ENCODE results near the gene CAPN9.
A peak's percentile ranks its signal among the peaks of the same experiment; 100 is the strongest.

The CAPN9 gene

GRCh38 chr1:230749150-230749549 is 2.0 kb downstream of the CAPN9 start:
- Histone ChIP-seq H3K36me3 (ENCODE audit: insufficient read depth, low read length) (no peaks in the 10 kb centered on the region), H3K9ac (ENCODE audit: insufficient read length) (no peak overlapping the region), H3K27ac (no peak overlapping the region), H3K4me3 (no peak overlapping the region), H3K9me3 (ENCODE audit: low read depth, low read length) (no peaks in the 10 kb centered on the region)
- DNase-seq (ENCODE audit: low read depth, low spot score) = no peak
- TF ChIP-seq EZH2 (IDR thresholded peaks at IDR 0.05) = no peak
- no peak for TF ChIP-seq FOXP2 (optimal IDR thresholded peaks at IDR 0.05; ENCODE audit: control extremely low read depth, extremely low read length, insufficient read depth)
- TF ChIP-seq POLR2AphosphoS5 (IDR thresholded peaks at IDR 0.05; ENCODE audit: borderline replicate concordance, low read depth, low read length) = no peak

GRCh38 chr1:230749635-230750034 is 2.4 kb downstream of the CAPN9 start:
- TF ChIP-seq FOXP2 (optimal IDR thresholded peaks at IDR 0.05; ENCODE audit: control extremely low read depth, extremely low read length, insufficient read depth) = no peak
- no peak for TF ChIP-seq EZH2 (IDR thresholded peaks at IDR 0.05)
- no peak for TF ChIP-seq POLR2AphosphoS5 (IDR thresholded peaks at IDR 0.05; ENCODE audit: borderline replicate concordance, low read depth, low read length)
- H3K36me3 ChIP-seq (ENCODE audit: insufficient read depth, low read length) = no peaks in the 10 kb centered on the region
- H3K27ac ChIP-seq = no peak overlapping the region
- H3K9me3 ChIP-seq (ENCODE audit: low read depth, low read length) = no peaks in the 10 kb centered on the region
- H3K9ac ChIP-seq (ENCODE audit: insufficient read length) = no peak overlapping the region
- no peak overlapping the region for H3K4me3 ChIP-seq
- no peak for DNase-seq (ENCODE audit: low read depth, low spot score)

DNA sequence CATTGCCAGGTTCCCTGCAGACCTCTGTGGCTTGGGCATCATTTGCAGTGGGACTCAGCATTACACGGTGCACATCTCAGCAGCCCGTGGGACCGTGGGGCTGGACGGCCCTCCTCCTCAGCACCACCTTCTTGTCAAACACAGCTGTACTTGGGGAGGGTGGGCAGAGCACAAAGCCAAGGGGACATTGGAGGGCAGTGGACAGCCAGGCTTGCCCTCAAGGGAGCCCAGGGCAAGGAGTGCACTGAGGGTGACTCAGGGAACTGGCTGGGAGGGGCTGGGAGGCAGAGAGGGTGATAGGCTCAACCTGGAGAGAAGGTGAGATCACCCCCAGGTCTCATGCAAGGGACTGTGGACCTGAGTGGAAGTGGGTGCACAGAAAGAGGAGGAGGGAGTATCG is 3.4 kb downstream of the CAPN9 start:
- TF ChIP-seq FOXP2 (optimal IDR thresholded peaks at IDR 0.05; ENCODE audit: control extremely low read depth, extremely low read length, insufficient read depth) = no peak
- no peak for TF ChIP-seq POLR2AphosphoS5 (IDR thresholded peaks at IDR 0.05; ENCODE audit: borderline replicate concordance, low read depth, low read length)
- TF ChIP-seq EZH2 (IDR thresholded peaks at IDR 0.05) = no peak
- H3K4me3 ChIP-seq = no peak overlapping the region
- H3K27ac ChIP-seq = no peak overlapping the region
- H3K36me3 ChIP-seq (ENCODE audit: insufficient read depth, low read length) = no peaks in the 10 kb centered on the region
- no peak for DNase-seq (ENCODE audit: low read depth, low spot score)
- H3K9me3 ChIP-seq (ENCODE audit: low read depth, low read length) = no peaks in the 10 kb centered on the region
- H3K9ac ChIP-seq (ENCODE audit: insufficient read length) = no peak overlapping the region

DNA sequence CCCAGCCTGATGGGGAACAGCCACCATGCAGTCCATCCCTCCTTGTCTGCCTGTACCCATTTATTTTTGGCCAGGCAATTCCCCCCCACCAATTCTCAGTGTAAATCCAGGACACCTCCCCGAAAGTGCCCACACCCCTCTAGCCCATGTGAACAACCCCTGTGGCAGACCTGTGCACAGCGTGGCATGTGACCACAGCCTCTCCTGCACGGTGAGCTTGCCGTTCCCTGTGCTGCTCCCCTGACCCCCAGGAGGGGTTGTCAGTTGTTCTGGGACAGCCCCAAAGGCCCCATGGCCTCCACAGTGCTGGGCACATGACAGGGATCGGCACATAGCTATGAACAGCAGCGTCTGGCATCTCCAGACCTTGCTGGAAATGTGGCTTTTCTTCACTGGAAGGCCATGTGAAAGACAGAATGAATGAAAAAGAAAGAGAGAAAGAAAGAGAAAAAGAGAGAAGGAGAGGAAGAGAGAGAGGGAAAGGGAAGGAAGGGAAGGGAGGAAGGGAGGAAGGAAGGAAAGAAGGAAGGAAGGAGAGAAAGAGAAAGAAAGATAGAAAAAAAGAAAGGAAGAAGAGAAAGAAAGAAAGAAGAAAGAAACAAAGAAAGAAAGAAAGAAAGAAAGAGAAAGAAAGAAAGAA is 3.9 kb downstream of the CAPN9 start:
- Histone ChIP-seq H3K36me3 (ENCODE audit: insufficient read depth, low read length) (no peaks in the 10 kb centered on the region), H3K27ac (no peak overlapping the region), H3K4me3 (no peak overlapping the region), H3K9ac (ENCODE audit: insufficient read length) (no peak overlapping the region), H3K9me3 (ENCODE audit: low read depth, low read length) (no peaks in the 10 kb centered on the region)
- TF ChIP-seq FOXP2 (optimal IDR thresholded peaks at IDR 0.05; ENCODE audit: control extremely low read depth, extremely low read length, insufficient read depth) = no peak
- DNase-seq (ENCODE audit: low read depth, low spot score) = no peak

DNA sequence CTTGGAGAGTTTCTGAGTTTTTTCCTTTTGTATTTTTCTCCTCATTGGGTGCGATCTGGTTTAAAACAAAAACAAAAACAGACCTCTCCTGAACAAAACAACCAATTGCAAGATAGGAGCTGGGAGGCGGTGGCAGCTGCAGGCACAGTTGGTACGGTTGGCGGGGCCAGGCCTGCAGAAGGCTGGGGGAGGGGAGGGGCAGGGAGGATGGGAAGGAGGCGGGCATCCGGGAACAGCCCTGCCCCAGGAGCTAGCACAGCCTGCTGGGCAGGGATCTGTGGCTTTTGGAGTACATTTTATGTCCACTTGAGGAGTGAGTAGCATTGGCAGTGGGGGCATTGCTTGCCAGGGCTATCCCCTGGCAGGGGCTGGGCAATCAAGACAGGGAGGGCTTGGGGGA is 5.2 kb downstream of the CAPN9 start:
- Histone ChIP-seq H3K9ac (ENCODE audit: insufficient read length) (no peak overlapping the region), H3K36me3 (ENCODE audit: insufficient read depth, low read length) (no peaks in the 10 kb centered on the region), H3K9me3 (ENCODE audit: low read depth, low read length) (no peaks in the 10 kb centered on the region), H3K4me3 (no peak overlapping the region), H3K27ac (no peak overlapping the region)
- no peak for DNase-seq (ENCODE audit: low read depth, low spot score)
- TF ChIP-seq FOXP2 (optimal IDR thresholded peaks at IDR 0.05; ENCODE audit: control extremely low read depth, extremely low read length, insufficient read depth) (no peak), EZH2 (IDR thresholded peaks at IDR 0.05) (no peak), POLR2AphosphoS5 (IDR thresholded peaks at IDR 0.05; ENCODE audit: borderline replicate concordance, low read depth, low read length) (no peak)

- H3K27ac ChIP-seq = peak overlapping the region; percentile 90
- H3K4me3 ChIP-seq = no peak overlapping the region
- H3K9ac ChIP-seq (ENCODE audit: insufficient read length) = peak overlapping the region; percentile 65
- H3K36me3 ChIP-seq (ENCODE audit: insufficient read depth, low read length) = no peaks in the 10 kb centered on the region
- TF ChIP-seq EZH2 (IDR thresholded peaks at IDR 0.05) (no peak), POLR2AphosphoS5 (IDR thresholded peaks at IDR 0.05; ENCODE audit: borderline replicate concordance, low read depth, low read length) (no peak), FOXP2 (optimal IDR thresholded peaks at IDR 0.05; ENCODE audit: control extremely low read depth, extremely low read length, insufficient read depth) (no peak)
- DNase-seq (ENCODE audit: low read depth, low spot score) = no peak
- H3K9me3 ChIP-seq (ENCODE audit: low read depth, low read length) = no peaks in the 10 kb centered on the region
Measured at GRCh38 chr1:230753191-230753585, 6.0 kb downstream of the CAPN9 start.

- Histone ChIP-seq H3K9ac (ENCODE audit: insufficient read length) (peak overlapping the region; percentile 65), H3K27ac (peak overlapping the region; percentile 90), H3K9me3 (ENCODE audit: low read depth, low read length) (no peaks in the 10 kb centered on the region), H3K4me3 (peak overlapping the region; percentile 53; the same call in 1 of the 2 replicates), H3K36me3 (ENCODE audit: insufficient read depth, low read length) (no peaks in the 10 kb centered on the region)
- peak; percentile 3 for DNase-seq (ENCODE audit: low read depth, low spot score)
- TF ChIP-seq EZH2 (IDR thresholded peaks at IDR 0.05) = no peak
- TF ChIP-seq POLR2AphosphoS5 (IDR thresholded peaks at IDR 0.05; ENCODE audit: borderline replicate concordance, low read depth, low read length) = peak; percentile 60; the same call in 1 of the 2 replicates
Measured at GRCh38 chr1:230753586-230754251, 6.5 kb downstream of the CAPN9 start.

DNA sequence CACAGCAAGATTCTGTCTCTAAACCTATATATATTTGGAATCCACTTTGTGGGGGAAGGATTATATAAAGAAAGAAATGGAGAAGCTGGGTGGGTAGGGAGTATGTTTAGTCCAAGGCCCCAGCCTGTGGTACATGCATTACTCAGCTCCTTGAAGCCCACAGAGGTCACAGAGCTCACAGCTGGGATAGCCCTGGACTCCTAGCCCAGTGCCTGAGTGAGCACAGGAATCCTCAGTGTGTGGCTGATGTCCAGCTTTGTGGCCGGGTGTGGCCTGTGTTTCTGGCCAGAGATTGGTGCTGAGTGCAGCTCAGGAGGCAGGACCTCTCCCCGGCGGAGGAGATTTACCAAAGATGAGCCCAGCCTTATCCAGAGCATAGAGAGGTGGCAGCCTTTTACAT is 7.6 kb downstream of the CAPN9 start:
- TF ChIP-seq POLR2AphosphoS5 (IDR thresholded peaks at IDR 0.05; ENCODE audit: borderline replicate concordance, low read depth, low read length) (no peak), EZH2 (IDR thresholded peaks at IDR 0.05) (no peak), FOXP2 (optimal IDR thresholded peaks at IDR 0.05; ENCODE audit: control extremely low read depth, extremely low read length, insufficient read depth) (no peak)
- Histone ChIP-seq H3K9ac (ENCODE audit: insufficient read length) (no peak overlapping the region), H3K9me3 (ENCODE audit: low read depth, low read length) (no peaks in the 10 kb centered on the region), H3K27ac (no peak overlapping the region), H3K36me3 (ENCODE audit: insufficient read depth, low read length) (no peaks in the 10 kb centered on the region), H3K4me3 (no peak overlapping the region)
- DNase-seq (ENCODE audit: low read depth, low spot score) = no peak

Measured in SK-N-MC (cell line).